K562 (cell line): ENCODE results near the gene IDH1.

Experiments used
- CTCF ChIP-seq, 3 experiments: IDR thresholded peaks in 2 of 3; conservative IDR thresholded peaks in 1 of 3; 2 replicates each; pipeline ENCODE4 v1.5.1; 2011 to 2012; ENCODE audit warnings: low read length in 3 of 3, mild to moderate bottlenecking in 3 of 3, control low read depth in 2 of 3, improper control_type of control experiment in 1 of 3, inconsistent platforms in 1 of 3, low read depth in 1 of 3, mixed read lengths in 1 of 3, moderate library complexity in 1 of 3; ENCODE audit not compliant: insufficient read depth in 2 of 3
- EZH2 ChIP-seq: IDR thresholded peaks from 2 replicates; pipeline ENCODE4 v1.6.1; 2012; ENCODE audit warnings: low read depth, mild to moderate bottlenecking, inconsistent platforms, low read length, borderline replicate concordance
- FOXA1 ChIP-seq: fragments of 450-650 bp; IDR thresholded peaks from 2 replicates; pipeline ENCODE4 v1.6.1; 2016; ENCODE audit warnings: mild to moderate bottlenecking, borderline replicate concordance
- KLF1 ChIP-seq: fragments of 450-650 bp; IDR thresholded peaks from 2 replicates; pipeline ENCODE4 v1.6.1; 2016; ENCODE audit warnings: missing genetic modification characterization, missing compliant biosample characterization
- MAX ChIP-seq: sonication (generic); formaldehyde crosslinking; IDR thresholded peaks from 2 replicates; pipeline ENCODE4 v1.9.0; 2022; ENCODE audit warnings: mild to moderate bottlenecking, missing genetic modification reagents
- NONO ChIP-seq, 2 experiments: fragments of 200-400 bp in 1 of 2; fragments of 450-650 bp in 1 of 2; formaldehyde crosslinking in 1 of 2; IDR thresholded peaks; 2 replicates each; pipeline ENCODE4 v1.6.1; 2017; ENCODE audit warnings: low read depth in 2 of 2, mild to moderate bottlenecking in 2 of 2, moderate library complexity in 2 of 2, low read length in 1 of 2
- SNIP1 ChIP-seq: fragments of 450-650 bp; IDR thresholded peaks from 2 replicates; pipeline ENCODE4 v1.7.1; 2017; ENCODE audit warnings: low read depth, mild to moderate bottlenecking
- SREBF2 ChIP-seq: sonication (generic); formaldehyde crosslinking; IDR thresholded peaks from 2 replicates; pipeline ENCODE4 v1.4.0; 2020; ENCODE audit warnings: mild to moderate bottlenecking, missing genetic modification reagents
- YY1 ChIP-seq, 3 experiments: IDR thresholded peaks; 2 replicates each; pipeline ENCODE4 v1.6.1; 2011; ENCODE audit warnings: low read length in 2 of 3, mild to moderate bottlenecking in 2 of 3, moderate library complexity in 2 of 3, borderline replicate concordance in 1 of 3, control low read depth in 1 of 3, low read depth in 1 of 3; ENCODE audit not compliant: insufficient read depth in 3 of 3, insufficient replicate concordance in 2 of 3, control insufficient read depth in 1 of 3, insufficient read length in 1 of 3; ENCODE audit errors: extremely low read depth in 1 of 3
- ZFP30 ChIP-seq: fragments of 250-450 bp; sonication (Bioruptor Pico); IDR thresholded peaks from 2 replicates; pipeline ENCODE4 v1.8.0; 2022; ENCODE audit warnings: moderate library complexity, mild to moderate bottlenecking, inconsistent platforms, borderline replicate concordance
- ZNF263 ChIP-seq: sonication (generic); formaldehyde crosslinking; IDR thresholded peaks from 2 replicates; pipeline ENCODE4 v1.8.0; 2022; ENCODE audit warnings: mild to moderate bottlenecking, missing genetic modification reagents, borderline replicate concordance
- ZNF76 ChIP-seq: fragments of 250-450 bp; sonication (Bioruptor Pico); IDR thresholded peaks from 2 replicates; pipeline ENCODE4 v1.4.0; 2020; ENCODE audit warnings: mild to moderate bottlenecking, moderate library complexity, borderline replicate concordance

GRCh38 chr2:208253600-208254117 is 1.2 kb downstream of the IDH1 start:
- TF ChIP-seq MAX (CRISPR knock-in tag) (no peak), ZNF263 (CRISPR knock-in tag) (no peak), CTCF (IDR thresholded peaks at IDR 0.05 in 2 of 3, conservative IDR thresholded peaks at IDR 0.05 in 1 of 3; ENCODE audit: insufficient read depth in 2 of 3, low read depth in 1 of 3, low read length in 3 of 3) (no peak), ZNF76 (no peak), SREBF2 (CRISPR knock-in tag) (no peak), ZFP30 (CRISPR knock-in tag) (no peak), YY1 (IDR thresholded peaks at IDR 0.05; ENCODE audit: borderline replicate concordance in 1 of 3, control insufficient read depth in 1 of 3, extremely low read depth in 1 of 3, insufficient read depth in 3 of 3, insufficient read length in 1 of 3, insufficient replicate concordance in 2 of 3, low read depth in 1 of 3, low read length in 2 of 3) (no peak), NONO (IDR thresholded peaks at IDR 0.05; ENCODE audit: low read depth in 2 of 2, low read length in 1 of 2) (no peak), FOXA1 (no peak), EZH2 (no peak), KLF1 (tag) (no peak), SNIP1 (no peak)
